Activated CD8-positive, alpha-beta T cell treated with anti-CD3 and anti-CD28 coated beads, Interleukin-2, amount 10 ng/mL, durations not matched to agents 7 days and 5 days (primary cell): ENCODE measurements around the gene NKPD1. TPM values are rescaled to one million over a fixed set of nuclear protein-coding genes. Genes with fewer than 3 reads are reported as not detected.
A peak's percentile ranks its signal among the peaks of the same experiment; 100 is the strongest.

ENCODE experiments used
- ATAC-seq: fragments of 150-1000 bp; cut with Tn5 transposase; one replicate; pipeline ENCODE4 v1.10.0; 2021; ENCODE audit warnings: moderate library complexity
- CTCF ChIA-PET: fragments of 350-600 bp; sonication (Branson Sonifier 250); formaldehyde crosslinking; loops from one replicate; lab custom pipeline; 2021; ENCODE audit warnings: antibody characterized with exemption; lab: Charles Lee
- POLR2A ChIA-PET: fragments of 350-600 bp; sonication (Branson Sonifier 250); formaldehyde crosslinking; loops from one replicate; lab custom pipeline; 2021; ENCODE audit warnings: antibody characterized with exemption; lab: Charles Lee
- DNase-seq: peaks from one replicate; pipeline ENCODE4 v3.0.0-alpha.2; 2020
- H3K27ac Mint-ChIP-seq: one replicate; pipeline ENCODE4 v1.8.0; 2021; ENCODE audit warnings: mild to moderate bottlenecking, mixed read lengths
- H3K27me3 Mint-ChIP-seq: one replicate; pipeline ENCODE4 v1.8.0; 2021; ENCODE audit warnings: low read depth, mixed read lengths
- H3K36me3 Mint-ChIP-seq: one replicate; pipeline ENCODE4 v1.8.0; 2021; ENCODE audit warnings: low read depth, mixed read lengths
- H3K4me1 Mint-ChIP-seq: one replicate; pipeline ENCODE4 v1.8.0; 2021; ENCODE audit warnings: low read depth, mixed read lengths
- H3K4me3 Mint-ChIP-seq: one replicate; pipeline ENCODE4 v1.8.0; 2021; ENCODE audit warnings: mild to moderate bottlenecking, mixed read lengths
- H3K9me3 Mint-ChIP-seq: one replicate; pipeline ENCODE4 v1.8.0; 2022; ENCODE audit warnings: mixed read lengths; ENCODE audit not compliant: insufficient read depth
- total RNA-seq, 2 experiments: library from RNA; stranded (reverse); gene quantifications; one replicate each; pipeline ENCODE4 v1.2.3, GENCODE V29; 2021

The NKPD1 gene
- total RNA-seq, 2 experiments from 2014 or later = 0.16 to 0.24 TPM

DNA sequence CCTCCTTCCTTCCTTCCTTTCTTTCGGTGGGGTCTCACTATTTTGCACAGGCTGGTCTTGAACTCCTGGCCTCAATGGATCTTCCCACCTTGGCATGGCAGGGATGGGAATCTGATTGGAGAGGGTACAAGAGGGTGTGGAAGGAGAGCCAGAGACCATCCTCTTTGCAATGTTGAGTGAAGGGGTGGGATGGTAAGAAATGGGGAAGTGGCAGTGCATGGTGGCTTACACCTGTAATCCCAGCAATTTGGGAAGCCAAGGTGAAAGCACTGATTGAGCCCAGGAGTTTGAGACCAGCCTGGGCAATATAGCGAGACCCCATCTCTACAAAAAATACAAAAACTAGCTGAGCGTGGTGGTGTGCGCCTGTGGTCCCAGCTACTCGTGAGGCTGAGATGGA, 23.3 kb upstream of the NKPD1 start:
- Mint-ChIP-seq H3K27ac (no peak overlapping the region), H3K9me3 (no peaks in the 10 kb centered on the region), H3K27me3 (no peaks in the 10 kb centered on the region), H3K4me1 (peaks cover 23% of the 10 kb centered on the region), H3K36me3 (peaks cover 14% of the 10 kb centered on the region), H3K4me3 (no peak overlapping the region)
- ChIA-PET POLR2A (no interaction called here), CTCF (interaction anchor here (1.0 kb wide), 1 partner anchor 81 kb away, joined by 3 read pairs; no protein-coding TSS in a partner anchor)
- DNase-seq (no peak), ATAC-seq (no peak)

DNA sequence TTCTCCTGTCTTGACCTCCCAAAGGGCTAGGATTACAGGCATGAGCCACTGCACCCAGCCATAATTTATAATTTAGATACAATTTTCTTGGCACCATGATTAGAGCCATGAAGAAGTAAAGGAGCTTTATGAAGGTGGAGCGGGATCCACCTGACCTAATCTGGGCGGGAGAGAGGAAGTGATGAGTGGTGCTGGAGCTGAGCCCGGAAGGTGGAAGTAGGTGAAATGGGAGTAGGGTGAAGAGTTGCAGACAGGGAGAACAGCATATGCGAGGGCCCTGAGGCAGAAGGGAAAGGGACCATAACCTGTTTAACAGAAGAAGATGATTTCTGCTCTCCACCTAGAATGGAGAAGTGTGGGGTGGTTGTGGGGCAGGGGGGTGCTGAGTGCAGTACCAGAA, 22.0 kb upstream of the NKPD1 start:
- ATAC-seq (no peak), DNase-seq (no peak)
- Mint-ChIP-seq H3K27ac (no peak overlapping the region), H3K36me3 (peaks cover 14% of the 10 kb centered on the region), H3K9me3 (no peaks in the 10 kb centered on the region), H3K27me3 (no peaks in the 10 kb centered on the region), H3K4me1 (peaks cover 23% of the 10 kb centered on the region), H3K4me3 (no peak overlapping the region)
- CTCF ChIA-PET = interaction anchor here (1.1 to 1.5 kb wide), 2 partner anchors 18 to 103 kb away, joined by 4 read pairs; partner anchors contain the start of gene GEMIN7
- POLR2A ChIA-PET = interaction anchor here (1.0 kb wide), 1 partner anchor 11 kb away, joined by 4 read pairs; no protein-coding TSS in a partner anchor

DNA sequence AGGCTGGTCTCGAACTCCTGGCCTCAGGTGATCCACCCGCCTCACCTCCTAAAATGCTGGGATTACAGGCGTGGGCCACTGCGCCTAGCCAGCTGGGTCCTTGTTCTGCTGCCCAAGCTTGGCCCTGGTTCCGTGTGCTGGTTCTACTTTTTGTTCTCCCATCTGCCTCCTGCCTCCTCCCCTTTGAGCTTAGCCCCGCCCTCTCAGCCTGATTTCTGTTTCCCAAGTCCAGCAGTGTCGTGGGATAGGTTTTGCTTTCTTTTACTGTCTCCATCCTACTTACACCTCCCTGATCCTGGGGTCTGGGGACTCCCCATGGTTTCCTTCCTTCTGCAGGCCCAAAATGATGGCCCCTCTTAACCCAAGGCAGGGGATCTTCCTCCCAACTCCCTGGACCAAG, 20.2 kb upstream of the NKPD1 start:
- Mint-ChIP-seq H3K4me3 (peak overlapping the region; percentile 75), H3K9me3 (no peaks in the 10 kb centered on the region), H3K27me3 (no peaks in the 10 kb centered on the region), H3K27ac (no peak overlapping the region), H3K4me1 (peaks cover 25% of the 10 kb centered on the region), H3K36me3 (peaks cover 14% of the 10 kb centered on the region)
- ATAC-seq = no peak
- POLR2A ChIA-PET = no interaction called here
- DNase-seq = no peak
- CTCF ChIA-PET = interaction anchor here (1.2 kb wide), 1 partner anchor 121 kb away, joined by 4 read pairs; no protein-coding TSS in a partner anchor

DNA sequence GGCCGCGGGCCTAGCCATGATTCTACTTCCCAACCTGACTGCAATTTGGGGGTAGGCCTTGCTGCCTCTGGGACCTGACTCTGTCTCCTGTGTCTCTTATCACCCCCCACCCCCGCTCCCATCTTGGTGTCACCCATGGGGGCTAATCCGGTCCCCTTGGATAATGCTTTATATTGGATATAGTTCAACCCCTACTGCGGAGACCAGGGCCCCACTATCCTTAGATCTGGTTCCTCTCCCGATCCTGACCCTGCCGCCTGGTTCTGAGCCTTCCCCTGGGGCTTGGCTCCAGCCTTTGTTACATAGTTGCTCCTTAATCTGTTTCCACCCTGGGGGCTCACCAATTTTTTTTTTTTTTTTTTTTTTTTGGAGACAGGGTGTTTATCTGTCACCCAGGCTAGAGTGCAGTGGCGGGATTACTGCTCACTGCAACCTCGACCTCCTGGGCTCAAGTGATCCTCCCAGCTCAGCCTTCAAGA, 19.1 kb upstream of the NKPD1 start:
- no peaks in the 10 kb centered on the region for H3K27me3 Mint-ChIP-seq
- H3K36me3 Mint-ChIP-seq = peaks cover 14% of the 10 kb centered on the region
- no peaks in the 10 kb centered on the region for H3K9me3 Mint-ChIP-seq
- H3K4me1 Mint-ChIP-seq = peaks cover 31% of the 10 kb centered on the region
- DNase-seq (no peak), ATAC-seq (no peak)
- peak overlapping the region; percentile 75 for H3K4me3 Mint-ChIP-seq
- peak overlapping the region; percentile 52 for H3K27ac Mint-ChIP-seq
- CTCF ChIA-PET = interaction anchor here (0.6 to 3.0 kb wide), 7 partner anchors 8 to 260 kb away, joined by 3 to 13 read pairs (median 4); partner anchors contain the start of gene PPP1R37
- POLR2A ChIA-PET = interaction anchor here (1.2 to 2.8 kb wide), 3 partner anchors 14 to 87 kb away, joined by 4 to 24 read pairs (median 11); partner anchors contain the start of genes NKPD1 and PPP1R37

DNA sequence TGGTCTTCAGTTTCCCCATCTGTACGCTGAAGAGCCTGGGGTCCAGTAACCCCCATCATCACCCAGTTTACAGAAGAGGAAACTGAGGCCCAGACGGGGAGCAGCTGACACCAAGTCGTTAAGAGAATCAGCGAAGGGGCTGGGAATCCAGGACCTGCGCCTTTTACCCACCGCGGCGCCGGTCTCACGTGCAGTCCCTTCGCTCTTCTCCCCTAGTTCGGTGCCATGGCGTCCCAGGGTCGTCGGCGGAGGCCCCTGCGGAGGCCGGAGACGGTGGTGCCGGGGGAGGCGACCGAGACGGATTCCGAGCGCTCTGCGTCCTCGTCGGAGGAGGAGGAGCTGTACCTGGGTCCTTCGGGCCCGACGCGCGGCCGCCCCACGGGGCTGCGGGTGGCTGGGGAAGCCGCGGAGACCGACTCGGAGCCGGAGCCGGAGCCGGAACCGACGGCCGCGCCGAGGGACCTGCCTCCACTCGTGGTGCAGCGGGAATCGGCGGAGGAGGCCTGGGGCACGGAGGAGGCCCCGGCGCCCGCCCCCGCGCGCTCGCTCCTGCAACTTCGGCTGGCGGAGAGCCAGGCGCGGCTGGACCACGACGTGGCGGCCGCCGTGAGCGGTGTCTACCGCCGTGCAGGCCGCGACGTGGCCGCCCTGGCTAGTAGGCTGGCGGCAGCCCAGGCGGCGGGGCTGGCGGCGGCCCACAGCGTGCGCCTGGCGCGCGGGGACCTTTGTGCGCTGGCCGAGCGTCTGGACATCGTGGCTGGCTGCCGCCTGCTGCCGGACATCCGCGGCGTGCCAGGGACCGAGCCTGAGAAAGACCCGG, 18.5 kb upstream of the NKPD1 start:
- Mint-ChIP-seq H3K4me3 (peak overlapping the region; percentile 85), H3K4me1 (peaks cover 30% of the 10 kb centered on the region), H3K27ac (peak overlapping the region; percentile 93), H3K27me3 (no peaks in the 10 kb centered on the region), H3K9me3 (no peaks in the 10 kb centered on the region), H3K36me3 (peaks cover 14% of the 10 kb centered on the region)
- peak; percentile 53 for DNase-seq
- POLR2A ChIA-PET = interaction anchor here (0.9 to 2.8 kb wide), 7 partner anchors 13 to 177 kb away, joined by 3 to 24 read pairs (median 3); partner anchors contain the start of genes NKPD1 and PPP1R37
- ATAC-seq = no peak
- CTCF ChIA-PET = interaction anchor here (0.7 to 3.0 kb wide), 16 partner anchors 8 to 456 kb away, joined by 3 to 13 read pairs (median 6); partner anchors contain the start of genes GEMIN7 and PPP1R37

DNA sequence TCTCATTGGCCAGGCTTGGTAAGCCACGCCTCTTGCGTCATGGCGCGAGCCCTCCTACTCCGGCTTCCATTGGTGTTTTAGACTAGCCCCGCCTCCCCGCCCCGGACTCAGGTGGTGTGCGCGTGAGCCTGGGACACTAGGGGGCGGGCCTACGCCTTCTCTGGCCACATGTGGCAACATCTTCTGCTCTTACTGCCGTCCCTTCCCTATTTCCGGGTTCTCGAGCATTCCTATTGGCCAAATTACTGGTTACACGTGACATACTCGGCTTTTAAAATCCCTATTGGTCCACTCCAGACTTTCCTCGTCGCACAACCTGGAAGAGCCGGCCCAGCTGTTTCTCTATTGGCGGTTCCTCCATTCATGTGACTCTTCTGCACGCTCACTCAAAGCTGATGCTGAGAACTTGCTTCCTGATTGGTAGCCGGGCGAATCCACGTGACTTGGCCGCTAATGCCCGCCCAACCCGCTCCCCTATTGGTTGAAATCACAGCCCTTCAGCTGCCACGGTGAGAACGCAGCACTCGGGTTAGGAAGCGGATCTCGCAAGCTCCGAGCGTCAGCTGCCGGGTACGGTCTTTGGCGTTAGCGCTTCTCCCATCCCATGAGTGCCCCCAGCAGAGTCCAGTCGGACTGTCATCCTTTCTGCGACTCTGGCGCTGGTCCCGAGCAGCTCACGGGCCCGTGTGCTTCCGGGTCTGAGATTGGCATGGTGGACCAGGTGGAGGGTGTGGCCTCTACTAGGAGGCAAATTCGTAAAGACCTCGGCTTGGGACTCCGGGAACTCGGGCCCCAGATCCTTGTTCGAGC, 17.7 kb upstream of the NKPD1 start, which contains the start of gene BLOC1S3:
TSS of gene BLOC1S3 (plus strand) at position 523 of the 810 bp plus-strand sequence. CDS start 513 bp downstream, outside the sequence.
- peaks cover 14% of the 10 kb centered on the region for H3K36me3 Mint-ChIP-seq
- H3K27me3 Mint-ChIP-seq = no peaks in the 10 kb centered on the region

DNA sequence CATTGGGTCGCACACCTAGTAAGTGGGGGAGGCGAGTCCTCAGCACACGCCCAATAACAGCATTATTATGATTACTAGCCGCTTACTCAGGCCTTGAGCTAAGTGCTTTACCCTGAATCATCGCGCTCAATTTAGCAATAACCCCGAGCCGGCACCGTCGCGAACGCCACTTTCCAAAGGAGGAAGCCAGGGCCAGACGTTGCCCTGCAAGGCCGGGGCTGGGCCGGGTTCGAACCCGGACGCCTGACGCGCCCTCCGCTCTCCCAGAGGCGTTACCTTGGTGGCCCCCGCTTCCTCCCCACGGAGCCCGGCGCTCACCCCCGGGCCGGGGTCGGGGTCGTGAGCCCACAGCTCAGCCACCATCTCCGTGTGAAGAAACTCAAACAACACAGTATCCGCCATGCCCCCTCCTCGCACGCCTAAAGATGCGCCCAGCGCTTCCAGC, 17.1 kb upstream of the NKPD1 start, which contains the start of gene TRAPPC6A:
TSS of gene TRAPPC6A (minus strand) at position 421 of the 445 bp plus-strand sequence. CDS start at position 402, 19 bp downstream.
- Mint-ChIP-seq H3K27me3 (no peaks in the 10 kb centered on the region), H3K36me3 (peaks cover 14% of the 10 kb centered on the region), H3K27ac (peak within 1 kb of the TSS; percentile 93), H3K4me1 (peaks cover 44% of the 10 kb centered on the region), H3K4me3 (peak within 1 kb of the TSS; percentile 85), H3K9me3 (no peaks in the 10 kb centered on the region)
- ATAC-seq = peak; percentile 7
- no peak for DNase-seq
- POLR2A ChIA-PET = interaction anchor here (0.6 to 2.8 kb wide), 9 partner anchors 8 to 176 kb away, joined by 3 to 24 read pairs (median 4); partner anchors contain the start of gene NKPD1
- CTCF ChIA-PET = interaction anchor here (0.9 to 3.0 kb wide), 14 partner anchors 10 to 454 kb away, joined by 3 to 13 read pairs (median 6); partner anchors contain the start of genes GEMIN7 and PPP1R37

More for the DNA sequence above, 17.7 kb upstream of the NKPD1 start, which contains the start of gene BLOC1S3:
- ChIA-PET POLR2A (interaction anchor here (0.6 to 2.8 kb wide), 11 partner anchors 9 to 177 kb away, joined by 3 to 24 read pairs (median 4); partner anchors contain the start of genes NKPD1 and PPP1R37), CTCF (interaction anchor here (0.9 to 3.0 kb wide), 16 partner anchors 8 to 455 kb away, joined by 3 to 13 read pairs (median 6); partner anchors contain the start of genes GEMIN7 and PPP1R37)
- peak; percentile 91 for ATAC-seq
- H3K4me3 Mint-ChIP-seq = peak within 1 kb of the TSS; percentile 85
- H3K4me1 Mint-ChIP-seq = peaks cover 38% of the 10 kb centered on the region
- DNase-seq = peak; percentile 100
- H3K9me3 Mint-ChIP-seq = no peaks in the 10 kb centered on the region
- peak within 1 kb of the TSS; percentile 93 for H3K27ac Mint-ChIP-seq

DNA sequence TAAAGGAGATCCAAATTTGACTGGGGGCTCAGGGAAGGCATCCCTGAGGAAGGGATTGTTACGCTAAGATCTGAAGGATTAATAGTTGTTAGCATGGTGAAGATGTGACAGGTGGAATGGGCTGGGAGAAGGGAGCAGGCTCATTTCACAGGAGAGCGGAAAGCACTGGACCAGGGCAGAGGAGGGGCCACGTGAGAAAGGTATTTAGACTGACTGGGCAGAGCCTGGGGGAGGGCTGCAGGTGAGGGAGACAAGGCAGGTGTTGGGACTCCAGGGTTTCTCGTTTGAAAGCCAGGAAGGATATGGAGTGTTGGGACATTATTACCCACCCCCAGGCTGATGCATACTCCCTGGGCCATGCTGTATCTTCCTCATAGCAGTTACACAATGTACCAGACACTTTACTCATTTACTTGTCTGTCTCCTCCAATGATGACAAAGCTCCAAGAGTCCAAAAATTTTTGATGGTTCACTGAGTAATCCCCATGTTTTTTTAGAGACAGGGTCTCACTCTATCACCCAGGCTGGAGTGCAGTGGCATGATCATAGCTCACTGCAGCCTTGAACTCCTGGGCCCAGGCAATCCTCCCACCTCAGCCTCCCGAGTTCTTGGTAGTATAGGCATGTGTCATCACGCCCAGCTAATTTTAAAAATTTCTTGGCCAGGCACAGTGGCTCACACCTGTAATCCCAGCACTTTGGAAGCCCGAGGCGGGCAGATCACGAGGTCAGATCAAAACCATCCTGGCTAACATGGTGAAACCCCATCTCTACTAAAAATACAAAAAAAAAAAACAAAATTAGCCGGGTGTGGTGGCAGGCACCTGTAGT, 14.9 kb upstream of the NKPD1 start:
- ATAC-seq = no peak
- CTCF ChIA-PET = no interaction called here
- peak; percentile 18 for DNase-seq
- peak overlapping the region; percentile 18 for H3K27ac Mint-ChIP-seq
- H3K4me1 Mint-ChIP-seq = peaks cover 52% of the 10 kb centered on the region
- no peaks in the 10 kb centered on the region for H3K27me3 Mint-ChIP-seq
- H3K36me3 Mint-ChIP-seq = peaks cover 5% of the 10 kb centered on the region
- POLR2A ChIA-PET = no interaction called here
- no peaks in the 10 kb centered on the region for H3K9me3 Mint-ChIP-seq
- H3K4me3 Mint-ChIP-seq = peak overlapping the region; percentile 18

DNA sequence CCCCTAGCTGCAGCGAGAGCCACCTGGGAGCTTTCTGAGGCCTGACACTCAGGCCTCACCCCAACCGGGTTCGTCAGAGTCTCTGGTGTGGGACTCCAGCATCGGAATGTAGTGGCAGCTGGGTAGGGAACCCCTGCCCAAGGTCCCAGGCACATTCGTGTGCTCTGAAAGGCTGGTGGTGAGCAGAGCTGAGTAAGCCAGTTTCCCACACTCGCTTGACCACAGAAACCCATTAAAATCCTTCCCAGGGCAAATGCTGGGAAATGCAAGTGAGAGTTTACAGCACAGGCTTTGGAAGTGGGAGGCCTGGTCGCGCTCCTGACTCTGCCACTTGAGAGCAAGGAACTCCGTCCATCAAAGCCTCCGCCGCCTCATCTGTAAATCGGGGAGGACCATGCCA, 13.0 kb upstream of the NKPD1 start:
- Mint-ChIP-seq H3K4me1 (peaks cover 63% of the 10 kb centered on the region), H3K36me3 (no peaks in the 10 kb centered on the region), H3K9me3 (no peaks in the 10 kb centered on the region), H3K27me3 (no peaks in the 10 kb centered on the region), H3K4me3 (no peak overlapping the region), H3K27ac (peak overlapping the region; percentile 69)
- ATAC-seq = no peak
- CTCF ChIA-PET = no interaction called here
- POLR2A ChIA-PET = no interaction called here
- DNase-seq = no peak

DNA sequence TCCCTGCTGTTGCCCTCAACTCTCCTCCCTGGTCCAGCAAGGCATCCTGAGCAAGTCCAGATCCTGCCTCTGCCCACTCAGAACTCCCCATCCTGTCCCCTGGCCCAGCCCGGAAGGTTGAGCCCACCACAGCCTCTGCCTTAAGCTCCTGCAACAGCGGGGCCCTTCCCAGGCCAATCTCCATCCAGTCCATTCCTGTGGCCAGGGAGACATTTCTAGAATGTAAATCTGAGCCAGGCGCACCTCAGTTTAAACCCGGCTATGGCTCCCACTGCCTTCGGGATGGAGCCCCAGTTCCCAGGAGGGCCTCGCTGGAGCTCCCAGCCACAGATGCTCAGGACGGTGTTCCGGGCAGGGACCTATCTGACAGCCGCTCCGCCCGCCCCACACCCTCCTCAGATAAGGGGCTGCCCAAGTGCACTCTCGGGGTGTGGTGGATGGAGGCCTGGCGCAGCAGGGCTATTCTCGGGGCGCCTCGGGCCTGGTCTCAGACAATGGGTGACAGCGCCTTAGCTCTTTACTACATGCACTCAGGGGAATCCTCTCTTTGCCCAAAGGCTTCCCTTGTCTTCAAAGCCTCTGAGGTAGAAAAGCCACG, 11.9 kb upstream of the NKPD1 start:
- ChIA-PET CTCF (interaction anchor here (2.3 kb wide), 1 partner anchor 15 kb away, joined by 6 read pairs; no protein-coding TSS in a partner anchor), POLR2A (no interaction called here)
- Mint-ChIP-seq H3K27ac (peak overlapping the region; percentile 98), H3K9me3 (no peaks in the 10 kb centered on the region), H3K4me3 (peak overlapping the region; percentile 53), H3K4me1 (peaks cover 69% of the 10 kb centered on the region), H3K27me3 (no peaks in the 10 kb centered on the region), H3K36me3 (no peaks in the 10 kb centered on the region)
- ATAC-seq (no peak), DNase-seq (no peak)
